ENCODE results near the gene SPRR2D.
"Not testable (repeated sequence)": the region's sequence is repeated elsewhere in the genome, so short reads cannot be mapped to it uniquely, and the experiment has no call there.

Gene SPRR2D

GRCh38 chr1:153040950-153041631 is at the start of gene SPRR2D:
Gene SPRR2D (minus strand): TSS chr1:153041120. CDS start chr1:153040346, 774 bp downstream.
- no peak for DNase-seq (ENCODE audit: low read depth in 2 of 2)

DNA sequence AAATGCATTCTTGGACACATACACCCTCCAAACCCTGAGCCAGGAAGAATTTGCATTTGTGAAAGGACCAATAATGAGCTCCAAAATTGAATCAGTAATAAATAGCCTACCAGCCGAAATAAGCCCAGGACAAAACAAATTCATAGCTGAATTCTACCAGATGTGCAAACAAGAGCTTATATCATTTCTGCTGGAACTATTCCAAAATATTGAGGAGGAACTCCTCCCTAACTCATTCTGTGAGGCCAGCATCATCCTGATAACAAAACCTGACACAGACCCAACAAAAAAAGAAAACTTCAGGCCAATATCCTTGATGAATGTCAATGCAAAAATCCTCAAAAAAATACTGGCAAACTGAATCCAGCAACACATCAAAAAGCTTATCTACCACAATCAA is 46.7 kb upstream of the SPRR2D start:
- no peak for DNase-seq (ENCODE audit: low read depth in 2 of 2)

DNA sequence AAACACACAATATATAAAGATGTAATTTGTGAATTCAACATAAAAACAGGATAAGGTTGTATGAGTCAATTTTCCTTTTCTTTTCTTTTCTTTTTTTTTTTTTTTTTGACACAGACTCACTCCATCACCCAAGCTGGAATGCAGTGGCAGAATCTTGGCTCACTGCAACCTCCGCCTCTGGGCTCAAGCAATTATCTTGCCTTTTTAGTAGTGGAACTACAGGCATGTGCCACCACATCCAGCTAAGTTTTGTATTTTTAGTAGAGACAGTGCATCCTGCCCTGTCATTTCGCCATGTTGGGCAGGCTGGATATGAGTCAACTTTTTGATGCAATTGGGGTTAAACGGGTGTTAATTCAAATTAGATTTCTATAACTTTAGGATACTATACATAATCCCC is 40.8 kb upstream of the SPRR2D start:
- DNase-seq (ENCODE audit: low read depth in 2 of 2) = no peak

DNA sequence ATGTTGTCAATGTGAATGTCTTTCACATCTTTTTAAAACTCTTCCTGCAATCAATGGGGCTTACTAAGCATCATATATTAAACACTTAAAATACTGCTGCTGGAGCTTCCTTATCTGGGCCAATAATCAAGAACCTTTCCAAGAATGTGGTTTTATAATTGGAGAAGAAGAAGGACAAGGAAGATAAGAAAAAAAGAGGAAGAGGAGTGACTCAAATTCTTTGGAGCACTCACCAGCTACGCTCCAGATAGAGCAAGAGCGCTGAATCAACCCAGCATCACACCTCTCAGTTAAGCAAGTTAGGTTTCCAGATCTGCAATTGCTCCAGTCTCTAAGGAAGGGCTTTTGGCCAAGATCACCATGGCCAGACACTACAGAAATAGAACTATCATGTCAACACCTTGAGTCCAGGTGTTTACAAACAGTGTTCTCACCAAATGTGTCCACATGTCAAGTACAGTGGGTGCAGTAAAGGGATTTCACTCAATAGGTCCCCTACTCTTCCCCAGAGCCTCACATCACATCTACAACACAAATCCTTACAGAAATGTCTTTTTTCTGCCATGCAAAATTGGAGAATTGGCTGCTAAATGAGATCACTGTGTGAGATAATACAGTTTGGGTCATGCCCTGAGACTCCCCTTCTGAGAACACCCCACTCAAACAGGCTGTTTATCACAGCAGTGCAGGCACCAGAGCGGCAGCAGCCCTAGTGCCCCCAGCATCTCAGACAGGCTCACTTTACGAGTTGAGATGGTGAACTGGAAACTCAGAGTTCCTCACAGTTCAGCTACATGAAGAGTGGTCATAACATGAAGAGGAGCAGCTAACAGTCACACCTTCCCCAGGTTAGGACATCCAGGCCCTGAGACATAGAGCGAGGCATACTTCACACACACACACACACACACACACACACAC is 32.1 kb upstream of the SPRR2D start:
- no peak for DNase-seq (ENCODE audit: low read depth in 2 of 2)

DNA sequence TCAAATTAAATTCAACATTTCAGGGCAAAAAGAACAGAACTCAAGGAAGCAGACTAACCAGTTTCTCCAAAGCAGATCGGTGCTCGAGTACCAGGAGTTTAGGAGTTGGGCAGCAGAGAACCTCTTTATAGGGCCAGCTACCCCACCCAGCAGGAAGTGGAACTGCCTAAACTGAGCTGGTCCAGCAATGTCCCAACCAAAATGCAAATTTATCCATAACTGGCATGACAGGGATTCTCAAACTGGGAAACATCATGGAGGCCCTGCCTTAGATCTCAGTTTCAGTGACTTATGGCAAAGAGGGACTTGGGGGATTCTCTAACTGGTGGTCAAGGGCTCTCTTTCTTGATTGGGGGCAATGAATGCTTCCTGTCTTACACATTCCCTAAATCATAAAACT is 30.6 kb upstream of the SPRR2D start, which contains the start of gene SPRR2B:
Gene SPRR2B (minus strand): TSS at position 101 of the 400 bp plus-strand sequence. CDS start 772 bp downstream, outside the sequence.
- no peak for DNase-seq (ENCODE audit: low read depth in 2 of 2)

DNA sequence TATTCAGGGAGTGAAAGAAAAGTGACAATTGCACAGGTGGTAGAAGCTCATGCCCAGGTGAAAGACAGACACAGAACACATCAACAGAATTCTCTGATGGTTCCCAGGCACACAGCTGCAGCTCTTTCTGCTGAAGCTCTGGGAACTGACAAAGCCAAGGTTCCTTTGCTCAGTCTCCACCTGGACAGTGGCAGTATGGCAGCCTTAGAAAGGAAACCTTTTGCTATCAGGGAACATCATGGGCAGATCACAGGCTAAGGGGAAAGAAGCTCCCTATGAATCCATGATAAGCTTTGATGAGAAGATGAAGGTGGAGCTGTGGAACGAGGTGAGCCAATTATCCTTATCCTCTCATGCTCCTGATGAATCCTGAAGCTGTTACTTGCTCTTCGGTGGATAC is 29.3 kb upstream of the SPRR2D start:
- no peak for DNase-seq (ENCODE audit: low read depth in 2 of 2)

DNA sequence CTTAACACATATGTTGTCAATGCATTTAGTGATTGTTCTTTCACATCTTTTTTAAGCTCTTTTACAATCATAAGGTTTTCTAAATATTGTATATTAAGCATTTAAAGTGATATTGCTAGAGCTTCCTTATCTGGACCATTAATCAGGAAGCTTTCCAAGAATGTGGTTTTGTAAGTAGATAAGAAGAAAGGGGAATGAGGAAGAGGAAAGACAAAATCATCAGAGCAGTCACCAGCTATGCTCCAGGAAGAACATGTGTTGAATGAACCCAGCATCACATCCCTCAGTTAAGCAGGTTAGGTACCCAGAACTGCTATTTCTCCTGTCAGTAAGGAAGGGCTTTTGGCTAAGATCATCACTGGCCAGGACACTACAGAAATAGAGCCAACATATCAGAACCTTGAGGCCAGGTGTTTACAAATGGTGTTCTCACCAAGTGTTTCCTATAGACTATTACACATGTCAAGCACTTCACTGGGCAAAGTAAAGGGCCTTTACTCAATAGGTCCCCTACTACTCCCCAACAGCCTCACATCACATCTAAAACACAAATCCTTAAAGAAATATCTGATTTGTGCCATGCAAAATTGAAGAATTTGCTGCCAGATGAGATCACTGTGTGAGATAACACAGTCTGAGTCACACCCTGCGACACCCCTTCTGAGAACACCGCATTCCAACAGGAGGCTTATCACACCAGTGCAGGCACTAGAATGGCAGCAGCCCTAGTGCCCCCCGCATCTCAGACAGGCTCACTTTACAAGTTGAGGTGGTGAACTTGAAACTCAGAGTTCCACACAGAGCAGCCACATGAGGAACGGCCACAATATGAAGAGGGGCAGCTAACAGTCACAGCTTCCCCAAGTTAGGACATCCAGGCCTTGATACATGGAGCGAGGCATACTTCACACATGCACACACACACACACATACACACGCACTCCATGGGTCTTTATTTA is 18.2 kb upstream of the SPRR2D start:
- no peak for DNase-seq (ENCODE audit: low read depth in 2 of 2)

DNA sequence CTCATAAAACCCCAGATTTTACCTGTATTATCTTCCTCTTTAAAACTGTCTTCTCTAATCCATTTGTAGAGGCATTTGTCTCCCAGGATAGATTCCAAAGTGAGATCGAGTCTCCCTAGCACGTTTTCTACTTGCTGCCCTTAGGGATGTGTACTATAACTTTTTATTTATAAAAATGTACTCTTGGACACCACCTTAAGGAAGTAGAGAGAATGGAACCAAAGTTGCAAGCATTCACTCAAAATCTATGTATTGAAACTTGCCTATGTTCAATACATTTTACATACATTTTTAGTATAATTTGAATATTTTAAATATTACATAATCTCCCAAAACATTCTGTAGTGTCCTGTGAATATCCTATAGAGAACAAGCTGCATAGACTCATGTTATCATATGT is 17.2 kb upstream of the SPRR2D start:
- no peak for DNase-seq (ENCODE audit: low read depth in 2 of 2)

GRCh38 chr1:153057375-153057774 is 16.5 kb upstream of the SPRR2D start, which contains the start of gene SPRR2A:
Gene SPRR2A (minus strand): TSS chr1:153057512. CDS start chr1:153056735, 777 bp downstream.
- DNase-seq (ENCODE audit: low read depth in 2 of 2) = no peak

DNA sequence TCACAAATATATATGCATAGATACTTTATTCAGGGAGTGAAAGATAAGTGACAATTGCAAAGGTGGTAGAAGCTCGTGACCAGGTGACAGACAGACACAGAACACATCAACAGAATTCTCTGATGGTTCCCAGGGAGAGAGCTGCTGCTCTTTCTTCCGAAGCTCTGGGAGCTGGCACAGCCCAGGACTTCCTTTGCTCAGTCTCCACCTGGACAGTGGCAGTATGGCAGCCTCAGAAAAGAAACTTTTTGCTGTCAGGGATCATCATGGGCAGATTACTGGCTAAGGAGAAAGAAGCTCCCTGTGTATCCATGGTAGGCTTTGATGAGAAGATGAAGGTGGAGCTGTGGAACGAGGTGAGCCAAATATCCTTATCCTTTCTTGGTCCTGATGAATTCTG is 15.2 kb upstream of the SPRR2D start:
- DNase-seq (ENCODE audit: low read depth in 2 of 2) = not testable (repeated sequence)

DNA sequence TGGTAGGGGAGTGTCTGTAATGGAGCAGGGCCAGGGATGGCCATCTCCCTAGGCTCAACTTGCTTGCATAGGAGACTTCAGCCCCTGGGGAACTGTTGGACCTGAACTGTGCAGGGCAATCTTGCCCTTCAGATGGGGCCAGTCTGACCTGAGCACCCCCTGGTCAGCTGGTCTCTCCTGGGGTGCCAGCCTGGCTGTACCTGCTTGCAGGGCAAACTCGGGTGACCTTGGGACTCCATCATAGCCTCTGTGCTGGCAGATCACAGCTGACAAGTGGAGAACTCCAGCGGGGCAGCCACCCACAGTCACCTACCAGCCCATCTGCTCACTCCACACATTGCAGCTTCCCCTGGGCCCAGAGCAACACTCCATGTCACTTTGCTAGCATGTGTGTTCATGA is 8.3 kb upstream of the SPRR2D start:
- DNase-seq (ENCODE audit: low read depth in 2 of 2) = no peak

DNA sequence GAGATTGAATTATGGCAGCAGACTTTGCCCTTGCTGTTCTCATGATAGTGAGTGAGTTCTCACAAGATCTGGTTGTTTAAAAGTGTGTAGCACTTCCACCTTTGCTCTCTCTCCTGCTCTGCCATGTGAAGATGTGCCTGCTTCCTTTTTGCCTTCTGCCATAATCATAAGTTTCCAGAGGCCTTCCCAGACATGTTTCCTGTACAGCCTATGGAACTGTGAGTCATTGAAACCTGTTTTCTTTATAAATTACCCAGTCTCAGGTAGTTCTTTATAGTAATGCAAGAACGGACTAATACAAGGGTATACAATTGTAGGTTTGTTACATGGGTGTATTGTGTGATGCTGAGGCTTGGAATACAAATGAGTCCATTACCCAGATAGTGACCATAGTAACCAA is 5.7 kb downstream of the SPRR2D start:
- DNase-seq (ENCODE audit: low read depth in 2 of 2) = no peak

GRCh38 chr1:153032677-153033308 is 8.1 kb downstream of the SPRR2D start:
- DNase-seq (ENCODE audit: low read depth in 2 of 2) = peak; percentile 1 to 5

DNA sequence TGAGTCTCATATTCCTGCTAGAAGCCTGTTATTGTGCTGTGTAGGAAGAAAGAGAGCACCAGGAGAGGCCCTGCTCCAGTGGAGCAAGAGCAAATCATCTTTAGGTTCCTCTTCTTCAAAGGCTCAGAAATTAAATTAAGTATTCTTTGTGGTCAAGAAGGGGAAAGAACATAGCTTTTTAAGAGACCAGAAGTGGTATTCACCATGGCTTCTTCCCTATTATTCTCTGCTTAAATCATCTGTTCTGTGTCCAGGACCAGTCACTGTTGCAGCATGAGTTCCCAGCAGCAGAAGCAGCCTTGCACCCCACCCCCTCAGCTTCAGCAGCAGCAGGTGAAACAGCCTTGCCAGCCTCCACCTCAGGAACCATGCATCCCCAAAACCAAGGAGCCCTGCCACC is 8.8 kb downstream of the SPRR2D start:
- DNase-seq (ENCODE audit: low read depth in 2 of 2) = no peak

GRCh38 chr1:153030895-153031294 is 10.0 kb downstream of the SPRR2D start, which contains the start of gene SPRR1B:
Gene SPRR1B (plus strand): TSS chr1:153031203. CDS start chr1:153032346, 1,143 bp downstream.
- DNase-seq (ENCODE audit: low read depth in 2 of 2) = no peak

DNA sequence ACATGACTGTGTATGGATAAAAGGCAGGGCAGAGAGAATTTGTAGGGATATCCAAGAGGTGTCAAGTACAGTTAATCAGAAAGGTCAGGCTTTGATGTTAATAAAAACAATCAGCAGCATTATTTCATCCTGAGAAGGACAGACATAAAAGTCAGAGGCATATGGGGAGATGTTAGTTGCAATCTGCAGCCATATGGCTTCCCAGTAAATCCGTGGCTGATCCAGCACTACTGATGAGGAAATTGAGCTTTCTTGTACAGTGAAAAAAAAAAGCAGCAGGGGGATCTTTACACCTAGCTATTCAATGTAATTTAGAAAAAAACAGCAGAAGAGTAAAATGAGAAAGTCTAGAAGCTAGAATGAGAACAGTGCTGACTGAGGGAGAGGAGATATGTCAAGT is 12.2 kb downstream of the SPRR2D start:
- no peak for DNase-seq (ENCODE audit: low read depth in 2 of 2)

DNA sequence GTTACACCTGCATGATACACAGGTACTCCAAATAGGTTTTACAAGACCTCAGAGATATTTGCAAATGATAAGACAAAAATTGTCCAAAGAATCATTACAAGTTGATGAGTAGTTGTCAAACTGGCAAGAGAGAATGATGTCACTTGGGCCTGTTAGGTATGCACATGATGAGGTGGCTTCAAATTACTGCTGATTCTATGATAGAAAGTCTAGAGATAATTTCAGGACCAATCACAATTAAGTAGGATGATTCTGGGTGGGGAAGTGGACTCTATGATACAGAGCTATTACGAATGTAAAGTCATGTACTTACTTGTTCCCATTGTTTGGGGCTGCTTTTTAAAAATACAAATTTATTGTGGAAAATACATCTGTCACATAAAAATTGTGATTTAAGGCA is 15.1 kb downstream of the SPRR2D start:
- DNase-seq (ENCODE audit: low read depth in 2 of 2) = no peak

DNA sequence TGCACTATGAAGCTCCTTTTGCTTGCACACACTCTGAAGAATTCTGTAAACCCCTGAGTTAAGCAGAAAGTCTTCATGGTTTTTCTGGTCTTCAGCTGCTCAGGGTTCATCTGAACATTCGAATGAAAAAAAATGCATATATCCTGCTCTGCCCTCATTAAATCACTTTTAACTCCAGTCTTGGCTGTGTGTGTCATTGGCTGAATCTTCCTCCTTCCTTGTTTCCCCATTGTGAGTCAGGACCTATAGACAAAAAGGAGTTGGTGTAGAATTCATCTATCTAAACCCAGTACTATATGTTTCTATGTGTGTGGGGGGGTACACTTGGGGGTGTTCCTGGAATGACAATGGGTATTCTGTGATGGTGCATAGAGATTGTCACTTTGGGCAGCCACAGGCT is 16.5 kb downstream of the SPRR2D start:
- DNase-seq (ENCODE audit: low read depth in 2 of 2) = no peak

DNA sequence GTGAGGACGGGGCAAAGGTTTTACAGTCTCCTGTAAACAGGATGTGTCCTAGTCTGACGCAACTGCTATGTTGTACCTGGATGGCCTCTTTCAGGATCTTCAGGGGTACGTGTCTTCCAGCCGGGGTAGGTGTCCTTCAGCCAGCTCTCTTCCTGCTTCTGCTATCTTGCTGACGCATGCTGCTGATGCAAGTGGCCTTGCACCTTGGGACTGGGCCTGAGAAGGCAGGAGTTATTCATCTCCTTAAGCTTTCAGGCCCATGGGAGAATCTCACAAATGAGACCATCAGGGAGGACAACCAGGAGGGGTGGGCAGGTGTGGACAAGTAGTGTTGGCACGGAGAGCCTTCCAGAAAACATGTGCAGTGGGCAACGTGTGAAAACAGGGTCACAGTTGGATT is 17.8 kb downstream of the SPRR2D start:
- DNase-seq (ENCODE audit: low read depth in 2 of 2) = no peak

- DNase-seq (ENCODE audit: low read depth in 2 of 2) = not testable (repeated sequence)
Observed at GRCh38 chr1:153022340-153022739, 18.6 kb downstream of the SPRR2D start.

DNA sequence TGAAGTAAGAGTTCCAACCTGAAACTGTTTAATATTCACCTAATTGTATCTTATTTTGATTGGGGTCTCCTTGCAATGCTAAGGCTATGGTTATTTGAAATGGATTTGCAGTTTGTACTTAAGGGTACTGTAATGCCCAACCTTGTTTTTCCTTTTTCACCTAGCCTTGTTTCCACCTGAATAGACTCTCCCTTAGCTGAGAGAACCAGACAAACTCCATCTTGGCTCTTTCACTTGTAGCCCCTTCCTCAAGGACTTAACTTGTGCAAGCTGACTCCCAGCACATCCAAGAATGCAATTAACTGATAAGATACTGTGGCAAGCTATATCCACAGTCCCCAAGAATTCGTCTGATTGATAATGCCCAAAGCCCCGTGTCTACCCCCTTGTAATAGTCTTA is 19.1 kb downstream of the SPRR2D start:
- not testable (repeated sequence) for DNase-seq (ENCODE audit: low read depth in 2 of 2)
